Hematopoietic multipotent progenitor cell treated with erythropoietin and hydrocortisone succinate and interleukin-3 and kit ligand, for 4 days (in vitro differentiated cells): ENCODE results near the gene GRIK2.

Experiments
- DNase-seq: peaks from one replicate; pipeline ENCODE4 v3.0.0-alpha.2; 2015

Gene GRIK2

GRCh38 chr6:101918471-101918870 is 525.0 kb downstream of the GRIK2 start:
- no peak for DNase-seq

GRCh38 chr6:101921829-101922450 is 528.4 kb downstream of the GRIK2 start:
- DNase-seq = no peak

DNA sequence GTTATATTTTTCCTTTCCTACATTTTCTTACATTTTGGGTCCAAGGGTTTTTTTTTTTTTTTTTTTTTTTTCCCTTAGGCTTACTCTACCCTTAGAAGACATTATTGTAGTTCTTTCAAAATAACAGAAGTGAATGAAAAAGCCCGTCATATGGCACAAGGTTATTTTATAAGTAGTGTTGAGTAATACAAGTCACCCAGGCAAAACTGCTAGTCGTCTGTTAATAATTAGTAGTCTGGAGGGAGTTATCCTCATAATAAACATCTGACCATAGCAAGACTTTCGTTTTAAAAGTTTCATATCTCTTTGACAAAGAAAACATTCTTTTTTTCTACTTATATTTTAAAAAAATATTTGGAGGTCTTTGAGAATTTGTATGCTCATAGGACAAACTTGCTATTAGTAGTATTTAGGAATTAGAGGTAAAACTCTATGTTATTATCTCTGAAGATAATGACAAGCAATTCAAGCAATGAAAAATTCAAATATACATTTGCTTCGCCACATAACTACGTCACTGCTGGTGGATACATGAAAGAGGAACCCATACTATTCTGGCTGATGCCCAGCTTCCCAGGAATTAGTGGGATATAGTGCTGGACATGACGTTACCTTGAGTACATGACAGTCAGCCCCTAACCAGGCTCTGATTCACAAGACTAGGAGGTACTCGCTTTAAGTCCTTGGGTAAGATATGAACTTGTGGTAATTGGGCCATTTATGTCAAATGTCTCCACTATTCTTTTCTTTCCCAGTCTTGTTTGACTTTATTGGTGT is 532.8 kb downstream of the GRIK2 start:
- DNase-seq = no peak

DNA sequence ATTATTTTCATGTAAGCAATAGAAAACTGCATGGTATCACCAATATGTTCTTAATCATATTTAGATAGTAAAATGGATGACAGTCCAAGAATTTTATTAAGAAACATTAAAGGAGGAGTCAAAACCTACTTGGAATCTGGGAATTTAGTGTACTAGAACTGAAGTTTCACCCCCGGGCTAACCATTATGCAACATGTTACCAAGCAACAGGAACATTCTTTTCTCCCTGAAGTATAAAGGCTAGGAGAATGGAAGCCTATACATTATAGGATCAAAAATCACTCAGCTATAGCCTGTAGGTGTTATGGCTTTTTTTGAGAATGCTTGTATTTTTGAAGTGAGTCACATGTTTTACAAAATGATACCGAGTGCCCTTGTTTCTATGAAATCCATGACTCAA is 538.3 kb downstream of the GRIK2 start:
- no peak for DNase-seq

GRCh38 chr6:101932704-101933103 is 539.2 kb downstream of the GRIK2 start:
- DNase-seq = no peak

DNA sequence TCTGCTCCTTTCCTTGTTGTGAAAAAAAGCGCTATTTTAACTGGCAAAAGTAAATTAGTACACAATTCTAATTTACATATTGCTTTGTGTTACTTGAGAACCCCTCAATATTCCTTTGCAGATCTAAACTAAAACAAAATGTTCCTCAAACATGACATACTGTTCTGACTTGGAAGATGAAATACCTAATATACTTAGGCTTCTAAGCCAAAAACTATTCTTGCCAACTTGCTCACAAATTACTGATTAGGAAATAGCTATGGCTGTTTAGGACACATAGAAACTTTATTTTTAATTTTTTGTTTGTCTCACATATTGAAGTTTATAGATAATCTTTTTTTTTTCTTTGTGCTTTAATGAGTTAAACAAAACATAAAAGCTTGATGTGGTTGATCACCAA is 542.2 kb downstream of the GRIK2 start:
- no peak for DNase-seq

DNA sequence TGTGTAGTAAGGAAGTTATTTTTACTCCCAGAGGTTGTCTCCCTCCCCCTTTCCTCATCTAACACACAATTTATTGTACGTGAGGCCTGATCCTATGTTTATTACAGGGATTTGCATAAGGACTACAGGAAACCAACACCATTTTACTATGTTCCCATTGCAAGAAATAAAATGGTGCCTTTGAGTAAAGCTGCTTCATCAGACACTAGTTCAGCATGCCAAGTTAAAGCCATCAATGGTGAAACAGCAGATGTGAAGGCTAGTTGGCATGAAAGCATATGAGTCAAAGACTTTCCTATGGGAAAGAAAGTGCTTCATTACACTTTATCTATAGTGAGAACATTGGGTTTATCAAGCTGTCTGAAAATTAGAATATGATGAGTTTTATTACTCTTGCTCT is 543.0 kb downstream of the GRIK2 start:
- no peak for DNase-seq

DNA sequence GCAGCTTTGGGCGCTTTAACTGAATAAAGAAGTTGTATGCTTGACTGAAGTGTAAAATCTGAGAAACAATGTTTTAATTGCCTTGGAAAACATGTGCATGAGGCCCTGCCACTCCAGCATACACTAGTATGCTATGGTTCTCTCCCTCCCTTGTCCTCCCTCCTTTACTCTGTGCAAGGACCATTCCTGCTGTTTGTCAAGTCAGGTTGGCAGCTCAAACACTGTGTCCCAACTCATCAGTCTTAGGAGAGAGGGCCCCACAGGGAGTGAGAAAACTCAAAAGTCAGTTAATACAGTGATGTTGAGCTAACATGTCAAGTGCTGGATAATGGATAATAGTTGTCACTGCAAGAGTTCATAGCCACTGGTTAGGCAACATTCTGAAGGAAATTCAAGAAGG is 543.6 kb downstream of the GRIK2 start:
- DNase-seq = no peak

DNA sequence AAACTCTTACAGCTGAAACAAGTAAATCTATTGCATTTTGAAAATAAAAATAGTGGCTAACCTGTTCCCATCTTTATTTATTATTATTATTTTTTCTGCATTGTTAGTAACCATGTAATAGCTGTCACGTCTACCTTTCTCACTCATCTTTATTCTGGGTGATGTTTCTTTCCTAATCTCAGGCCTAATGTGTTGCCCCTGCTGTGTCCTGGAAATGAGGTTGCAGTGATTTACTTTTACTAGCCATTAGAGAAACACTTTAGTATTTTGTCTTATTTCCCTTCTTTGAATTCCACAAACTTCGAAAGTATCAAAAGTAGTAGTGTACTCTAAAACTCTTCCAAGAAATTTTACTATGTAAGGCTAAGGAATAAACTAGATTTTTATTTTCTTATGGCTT is 546.9 kb downstream of the GRIK2 start:
- DNase-seq = no peak

GRCh38 chr6:101956961-101957360 is 563.5 kb downstream of the GRIK2 start:
- no peak for DNase-seq

DNA sequence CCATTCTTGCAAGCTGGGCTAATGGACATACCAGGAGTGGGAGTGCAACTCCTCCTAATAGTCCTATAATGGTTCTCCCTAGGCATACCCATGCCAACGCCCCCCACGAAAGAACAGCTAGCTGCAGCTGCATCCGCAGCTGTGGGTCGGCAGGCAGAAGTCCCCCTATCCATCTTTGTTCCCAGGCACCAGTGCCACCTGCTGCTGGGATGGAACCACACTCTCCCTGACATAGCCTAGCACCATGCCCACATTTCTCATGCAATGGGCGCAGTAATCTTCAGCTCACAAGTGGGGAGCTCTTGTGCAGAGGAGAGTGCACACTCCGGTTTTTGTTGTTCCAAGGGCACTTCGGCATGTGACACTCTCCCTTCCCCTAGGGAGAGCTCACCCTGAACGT is 567.8 kb downstream of the GRIK2 start:
- DNase-seq = no peak

GRCh38 chr6:101980924-101981323 is 587.4 kb downstream of the GRIK2 start:
- no peak for DNase-seq

- no peak for DNase-seq
These were observed 593.0 kb downstream of the GRIK2 start for GRCh38 chr6:101986476-101986875.

GRCh38 chr6:101992286-101992685 is 598.8 kb downstream of the GRIK2 start:
- no peak for DNase-seq

- no peak for DNase-seq
These were observed 601.0 kb downstream of the GRIK2 start for GRCh38 chr6:101994521-101994920.

- DNase-seq = no peak
These were observed 621.9 kb downstream of the GRIK2 start for GRCh38 chr6:102015431-102015830.

- no peak for DNase-seq
These were observed 628.8 kb downstream of the GRIK2 start for GRCh38 chr6:102022281-102022680.

DNA sequence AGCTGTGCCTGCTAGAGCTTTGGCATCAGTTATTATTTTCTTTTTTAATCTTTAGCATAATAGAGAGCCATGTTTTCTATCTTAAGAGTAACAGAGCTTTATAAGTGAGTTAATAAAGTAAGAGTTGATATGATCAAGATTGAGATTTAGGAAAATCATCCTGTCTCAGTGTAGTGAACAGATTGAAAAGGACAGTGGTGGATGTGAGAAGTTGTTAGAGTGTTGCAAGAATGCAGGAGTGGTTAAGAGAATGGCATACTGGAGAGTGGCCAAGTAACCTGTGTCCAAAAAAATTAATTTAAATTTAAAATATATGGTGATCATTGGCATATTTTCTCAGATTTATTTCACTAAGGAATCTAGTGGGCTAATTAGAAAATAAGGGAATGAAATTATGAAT is 629.3 kb downstream of the GRIK2 start:
- DNase-seq = no peak

GRCh38 chr6:102023977-102024657 is 630.6 kb downstream of the GRIK2 start:
- no peak for DNase-seq

GRCh38 chr6:102026649-102027048 is 633.1 kb downstream of the GRIK2 start:
- DNase-seq = no peak

DNA sequence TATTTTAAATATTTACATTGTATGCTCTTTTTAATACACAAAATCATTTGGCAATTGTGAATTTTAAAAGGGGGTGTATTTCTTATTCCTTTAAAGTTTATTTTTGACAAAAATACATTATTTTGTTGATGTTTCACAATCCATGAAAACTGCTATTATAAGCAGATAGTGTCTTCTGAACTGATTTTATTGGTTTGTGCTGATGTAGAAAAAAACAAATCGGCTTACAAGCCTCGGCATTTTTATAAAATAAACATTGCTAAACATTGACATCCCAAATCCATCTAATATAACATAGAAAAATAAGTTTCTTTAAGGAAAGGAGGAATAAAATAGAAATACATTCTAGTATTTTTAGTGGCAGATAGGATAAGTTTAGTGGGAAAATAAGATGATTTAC is 634.7 kb downstream of the GRIK2 start:
- no peak for DNase-seq

- no peak for DNase-seq
These were observed 645.5 kb downstream of the GRIK2 start for GRCh38 chr6:102038964-102039363.

DNA sequence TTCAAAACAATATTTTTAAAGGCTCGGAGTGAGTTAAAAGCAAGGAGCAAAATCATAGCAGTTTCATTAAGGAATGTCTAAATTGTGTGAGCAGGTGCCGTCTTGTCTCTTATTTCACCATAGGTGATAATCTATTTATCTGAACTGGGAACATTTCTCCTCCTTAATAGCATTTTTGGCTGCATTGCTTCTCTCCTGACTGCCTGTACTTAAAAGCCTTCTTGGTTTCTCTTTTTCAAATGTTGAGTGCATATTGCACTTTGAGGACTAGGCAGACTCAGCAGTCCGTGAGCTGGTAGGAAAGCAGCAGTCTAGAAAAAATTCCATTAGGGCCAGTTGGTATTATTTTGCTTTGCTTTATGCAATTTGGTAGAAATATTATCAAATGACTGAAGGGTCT is 645.9 kb downstream of the GRIK2 start:
- DNase-seq = no peak

GRCh38 chr6:102051001-102051400 is 657.5 kb downstream of the GRIK2 start:
- DNase-seq = no peak
